ENCODE data around the gene PLEKHN1. TPM values are rescaled to one million over a fixed set of nuclear protein-coding genes. Genes with fewer than 3 reads are reported as not detected.
"Not testable (repeated sequence)": the region's sequence is repeated elsewhere in the genome, so short reads cannot be mapped to it uniquely, and the experiment has no call there.

PLEKHN1 gene
- total RNA-seq, 1 donor from 2014 or later, result under 0.01 TPM

DNA sequence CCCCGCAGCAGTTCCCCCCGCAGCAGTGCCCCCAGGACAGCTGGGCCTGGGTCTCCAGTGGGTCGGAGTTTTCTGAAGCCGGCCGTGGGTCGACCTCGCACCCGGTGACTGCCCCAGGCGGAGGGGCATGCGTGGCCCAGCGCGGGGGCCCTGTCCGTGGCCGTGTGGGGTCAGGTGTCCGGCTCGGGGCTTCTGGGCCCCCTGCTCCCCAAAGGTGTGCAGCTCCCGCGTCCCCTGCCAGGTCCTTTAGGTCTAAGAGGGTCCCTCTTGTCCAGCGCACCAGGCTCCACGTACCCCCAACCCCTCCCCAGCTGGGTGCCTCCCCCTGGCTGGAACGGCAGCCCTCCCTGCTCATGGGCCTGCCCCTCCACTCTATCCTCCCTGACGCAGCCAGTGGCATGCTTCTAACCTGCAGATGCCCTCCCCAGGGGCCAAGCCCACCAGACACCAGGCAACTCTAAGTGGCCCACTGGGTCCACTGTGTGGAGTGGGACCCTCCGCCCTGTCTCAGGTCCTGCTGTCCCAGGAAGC is 39.6 kb downstream of the PLEKHN1 start:
- no peak for DNase-seq (ENCODE audit: low read depth in 2 of 2)

- peak in 1 of 2 donors; percentile 58 for DNase-seq (ENCODE audit: low read depth in 2 of 2)
These were observed 40.2 kb downstream of the PLEKHN1 start for GRCh38 chr1:1006305-1007159.

DNA sequence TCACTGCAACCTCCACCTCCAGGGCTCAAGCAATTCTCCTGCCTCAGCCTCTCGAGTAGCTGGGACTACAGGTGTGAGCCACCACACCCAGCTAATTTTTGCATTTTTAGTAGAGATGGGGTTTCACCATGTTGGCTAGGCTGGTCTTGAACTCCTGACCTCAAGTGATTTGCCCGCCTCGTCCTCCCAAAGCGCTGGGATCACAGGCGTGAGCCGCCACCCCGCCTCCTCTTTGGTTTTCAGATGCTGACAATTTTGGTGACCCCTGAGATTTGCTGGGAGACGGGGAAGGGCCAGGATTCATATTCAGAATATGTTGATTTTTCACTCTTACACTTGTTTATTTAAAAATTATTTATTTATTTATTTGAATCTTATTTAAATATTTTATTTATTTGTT is 43.8 kb downstream of the PLEKHN1 start:
- DNase-seq (ENCODE audit: low read depth in 2 of 2), result not testable (repeated sequence)

DNA sequence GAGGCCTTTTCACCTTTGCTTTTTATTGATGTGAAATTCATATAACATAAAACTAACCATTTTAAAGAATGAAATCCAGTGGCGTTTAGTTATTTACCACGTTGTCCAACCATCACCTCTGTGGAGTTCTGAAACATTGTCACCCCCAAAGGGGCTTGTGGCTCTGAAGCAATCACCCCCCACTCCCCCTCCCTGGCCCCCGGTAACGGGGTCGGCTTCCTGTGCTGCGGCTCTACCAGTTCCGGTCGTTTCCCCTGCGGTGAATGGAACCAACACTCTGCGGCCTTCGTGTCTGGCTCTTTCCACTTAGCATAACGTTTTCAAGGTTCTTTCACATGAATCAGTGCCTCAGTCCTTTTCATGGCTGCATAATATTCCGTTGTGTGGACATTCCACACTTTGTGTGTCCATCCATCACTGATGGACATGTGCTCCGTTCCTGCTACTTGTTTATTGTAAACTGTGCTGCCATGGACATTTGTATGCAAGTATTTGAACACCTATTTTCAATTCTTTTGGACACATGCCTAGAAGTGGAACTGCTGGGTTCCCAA is 45.2 kb downstream of the PLEKHN1 start:
- DNase-seq (ENCODE audit: low read depth in 2 of 2), result no peak

- not testable (repeated sequence) for DNase-seq (ENCODE audit: low read depth in 2 of 2)
These were observed 46.4 kb downstream of the PLEKHN1 start for GRCh38 chr1:1012736-1013104.

- DNase-seq (ENCODE audit: low read depth in 2 of 2), result peak; percentile 91 to 96
These were observed 47.0 kb downstream of the PLEKHN1 start, which contains the start of gene ISG15 for GRCh38 chr1:1013105-1013921. TSS of gene ISG15 (plus strand) at chr1:1013497. CDS start at chr1:1013574, 77 bp downstream.

DNA sequence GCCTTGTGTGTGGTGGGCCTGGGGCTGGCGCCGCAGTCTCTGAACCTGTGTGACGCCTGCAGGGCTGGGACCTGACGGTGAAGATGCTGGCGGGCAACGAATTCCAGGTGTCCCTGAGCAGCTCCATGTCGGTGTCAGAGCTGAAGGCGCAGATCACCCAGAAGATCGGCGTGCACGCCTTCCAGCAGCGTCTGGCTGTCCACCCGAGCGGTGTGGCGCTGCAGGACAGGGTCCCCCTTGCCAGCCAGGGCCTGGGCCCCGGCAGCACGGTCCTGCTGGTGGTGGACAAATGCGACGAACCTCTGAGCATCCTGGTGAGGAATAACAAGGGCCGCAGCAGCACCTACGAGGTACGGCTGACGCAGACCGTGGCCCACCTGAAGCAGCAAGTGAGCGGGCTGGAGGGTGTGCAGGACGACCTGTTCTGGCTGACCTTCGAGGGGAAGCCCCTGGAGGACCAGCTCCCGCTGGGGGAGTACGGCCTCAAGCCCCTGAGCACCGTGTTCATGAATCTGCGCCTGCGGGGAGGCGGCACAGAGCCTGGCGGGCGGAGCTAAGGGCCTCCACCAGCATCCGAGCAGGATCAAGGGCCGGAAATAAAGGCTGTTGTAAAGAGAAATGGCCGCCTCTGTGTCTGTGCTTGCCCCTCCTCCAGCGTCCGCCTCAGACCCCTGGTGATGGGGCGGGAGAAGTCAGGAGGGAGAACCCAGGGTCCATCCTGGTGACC is 47.8 kb downstream of the PLEKHN1 start:
- peak in 1 of 2 donors; percentile 54 for DNase-seq (ENCODE audit: low read depth in 2 of 2)

DNA sequence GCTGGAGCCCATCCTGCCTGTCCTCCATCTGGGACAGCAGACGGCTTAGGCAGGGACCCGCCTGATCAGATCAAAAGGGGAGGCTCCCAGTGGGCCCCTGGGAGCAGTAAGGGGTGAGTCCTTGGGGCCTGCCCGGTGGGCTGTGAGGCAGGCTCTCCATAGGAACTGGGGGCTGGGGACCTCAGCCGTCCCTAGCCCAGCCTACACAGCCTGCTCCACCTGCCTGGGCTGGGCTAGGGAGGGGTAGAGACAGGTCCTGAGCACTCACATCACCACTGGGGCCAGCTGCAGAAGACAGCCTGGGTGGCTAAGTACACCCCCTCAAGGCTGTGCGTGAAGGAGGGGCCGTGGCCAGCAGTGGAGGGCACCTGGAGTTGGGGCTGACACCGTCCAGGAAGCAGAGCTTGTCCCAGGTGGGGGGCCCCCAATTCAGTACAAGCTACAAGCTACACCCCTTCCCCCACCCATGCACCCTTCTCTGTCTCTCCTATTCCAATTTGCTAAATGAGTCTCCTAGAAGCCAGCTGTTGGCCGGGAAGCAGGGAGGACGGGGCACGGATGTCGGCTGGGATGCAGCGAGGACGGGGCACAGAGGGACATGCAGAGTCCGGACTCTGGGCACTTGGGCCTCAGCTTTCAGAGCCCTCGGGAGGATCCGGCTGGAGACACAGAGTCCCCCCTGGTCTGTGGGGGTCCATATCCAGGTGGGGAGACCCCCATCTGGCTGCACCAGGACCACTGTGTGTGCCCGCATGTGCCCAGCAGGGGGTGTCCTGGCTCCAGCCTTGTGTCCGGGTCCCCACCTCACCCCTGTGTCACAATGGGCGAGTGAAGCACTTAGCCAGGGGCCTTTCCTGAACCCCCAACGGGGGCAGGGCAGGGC is 48.8 kb downstream of the PLEKHN1 start:
- peak; percentile 41 to 47 for DNase-seq (ENCODE audit: low read depth in 2 of 2)

DNA sequence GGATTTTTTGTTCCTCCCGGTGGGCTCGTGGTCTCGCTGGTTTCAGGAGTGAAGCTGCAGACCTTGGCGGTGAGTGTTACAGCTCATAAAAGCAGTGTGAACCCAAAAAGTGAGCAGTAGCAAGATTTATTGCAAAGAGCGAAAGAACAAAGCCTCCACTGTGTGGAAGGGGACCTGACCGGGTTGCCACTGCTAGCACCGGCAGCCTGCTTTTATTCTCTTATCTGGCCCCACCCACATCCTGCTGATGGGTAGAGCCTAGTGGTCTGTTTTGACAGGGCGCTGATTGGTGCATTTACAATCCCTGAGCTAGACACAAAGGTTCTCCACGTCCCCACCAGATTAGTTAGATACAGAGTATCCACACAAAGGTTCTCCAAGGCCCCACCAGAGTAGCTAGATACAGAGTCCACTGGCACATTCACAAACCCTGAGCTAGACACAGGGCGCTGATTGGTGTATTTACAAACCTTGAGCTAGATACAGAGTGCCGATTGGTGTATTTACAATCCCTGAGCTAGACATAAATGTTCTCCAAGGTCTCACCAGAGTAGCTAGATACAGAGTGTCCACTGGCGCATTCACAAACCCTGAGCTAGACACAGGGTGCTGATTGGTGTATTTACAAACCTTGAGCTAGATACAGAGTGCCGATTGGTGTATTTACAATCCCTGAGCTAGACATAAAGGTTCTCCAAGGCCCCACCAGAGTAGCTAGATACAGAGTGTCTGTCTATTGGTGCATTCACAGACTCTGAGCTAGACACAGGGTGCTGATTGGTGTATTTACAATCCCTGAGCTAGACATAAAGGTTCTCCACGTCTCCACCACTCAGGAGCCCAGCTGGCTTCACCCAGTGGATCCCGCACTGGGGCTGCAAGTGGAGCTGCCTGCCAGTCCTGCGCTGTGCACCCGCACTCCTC is 51.4 kb downstream of the PLEKHN1 start:
- DNase-seq (ENCODE audit: low read depth in 2 of 2), result not testable (repeated sequence)

DNA sequence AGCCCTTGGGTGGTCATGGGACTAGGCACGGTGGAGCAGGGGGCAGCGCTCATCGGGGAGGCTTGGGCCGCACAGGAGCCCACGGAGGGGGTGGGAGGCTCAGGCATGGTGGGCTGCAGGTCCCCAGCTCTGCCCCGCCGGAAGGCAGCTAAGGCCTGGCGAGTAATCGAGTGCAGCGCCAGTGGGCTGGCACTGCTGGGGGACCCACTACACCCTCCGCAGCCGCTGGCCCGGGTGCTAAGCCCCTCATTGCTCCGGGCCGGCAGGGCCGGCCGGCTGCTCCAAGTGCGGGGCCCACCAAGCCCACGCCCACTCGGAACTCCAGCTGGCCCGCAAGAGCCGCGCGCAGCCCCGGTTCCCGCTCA is 52.0 kb downstream of the PLEKHN1 start:
- not testable (repeated sequence) for DNase-seq (ENCODE audit: low read depth in 2 of 2)

GRCh38 chr1:1019122-1019999 is 53.1 kb downstream of the PLEKHN1 start:
- DNase-seq (ENCODE audit: low read depth in 2 of 2), result peak; percentile 89 to 93

- DNase-seq (ENCODE audit: low read depth in 2 of 2), result peak in 1 of 2 donors; percentile 40
These were observed 53.7 kb downstream of the PLEKHN1 start, which contains the start of gene AGRN for GRCh38 chr1:1020000-1020404. TSS of gene AGRN (plus strand) at chr1:1020120. CDS start at chr1:1020173, 53 bp downstream.

DNA sequence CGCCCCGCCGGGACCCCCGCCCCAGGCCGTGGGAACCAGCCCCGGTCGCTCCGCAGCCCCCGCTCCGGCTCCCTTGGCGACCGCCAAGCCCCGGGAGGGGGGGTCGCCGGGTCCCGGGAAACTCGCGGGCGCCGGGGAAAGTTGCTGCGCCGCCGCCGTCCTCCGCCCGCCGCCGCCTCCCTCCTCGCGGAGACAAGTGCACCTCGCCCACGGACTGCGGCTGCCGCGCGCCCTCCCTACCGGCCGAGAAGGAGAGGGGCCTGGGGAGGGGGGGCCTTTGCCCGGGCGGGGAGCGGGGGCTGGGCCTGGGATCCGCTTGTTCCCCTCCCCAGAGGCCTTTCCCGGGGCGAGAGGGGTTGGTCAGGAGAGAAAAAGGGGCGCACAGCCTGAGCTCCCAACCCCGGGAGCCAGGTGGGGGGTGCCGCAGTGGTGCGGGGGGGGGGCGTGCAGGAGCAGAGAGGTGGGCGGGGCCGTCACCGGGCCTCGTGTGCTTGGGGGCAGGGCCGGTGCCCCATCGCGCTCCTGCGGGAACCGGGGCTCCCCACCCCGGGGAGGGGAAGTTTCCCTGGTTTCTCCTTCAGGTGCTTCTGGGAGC is 54.2 kb downstream of the PLEKHN1 start:
- peak in 1 of 2 donors; percentile 33 for DNase-seq (ENCODE audit: low read depth in 2 of 2)

DNA sequence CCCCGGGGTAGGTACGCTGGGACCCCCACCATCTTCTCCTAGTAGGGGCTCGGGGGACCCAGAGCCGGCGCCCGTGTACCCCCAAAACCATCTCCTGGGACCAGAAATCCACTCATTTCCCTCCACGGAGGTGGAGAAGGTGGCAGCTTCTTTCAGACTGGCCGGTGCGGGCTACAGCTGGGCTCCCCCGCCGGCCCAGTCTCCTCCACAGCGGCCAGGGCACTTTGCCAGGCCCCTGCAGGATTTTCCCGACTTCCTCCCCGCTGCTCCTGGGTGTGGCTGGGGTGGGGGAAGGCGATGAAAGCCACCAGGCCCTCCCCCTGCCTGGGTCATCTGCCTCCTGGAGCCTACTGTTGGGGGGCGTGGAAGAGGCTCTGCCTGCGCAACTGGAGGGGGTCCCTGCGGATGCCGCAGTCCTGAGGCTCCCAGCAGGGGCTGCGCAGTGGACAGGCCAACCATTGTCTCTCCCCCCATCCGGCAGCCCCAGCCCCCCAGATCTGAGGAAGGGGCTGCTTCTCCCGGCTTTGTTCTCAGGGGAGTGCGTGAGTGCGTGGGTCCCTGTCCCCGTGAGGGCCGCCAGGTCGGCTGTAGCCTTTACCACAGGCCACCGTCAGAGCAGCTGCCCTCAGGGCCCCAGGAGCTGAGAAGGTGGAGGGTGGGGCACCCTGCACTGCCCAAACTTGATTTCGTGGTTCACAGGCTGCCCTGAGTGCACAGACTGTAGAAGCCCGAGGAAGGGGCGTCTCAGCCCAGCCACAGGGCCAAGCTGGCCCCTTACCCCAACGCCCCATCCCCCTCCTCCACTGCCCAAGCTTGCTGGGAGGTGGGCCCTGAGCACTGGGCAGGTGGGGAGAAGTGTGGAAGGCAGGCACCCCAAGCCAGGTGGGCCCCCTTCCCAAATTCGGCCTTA is 55.0 kb downstream of the PLEKHN1 start:
- peak; percentile 34 to 79 for DNase-seq (ENCODE audit: low read depth in 2 of 2)

DNA sequence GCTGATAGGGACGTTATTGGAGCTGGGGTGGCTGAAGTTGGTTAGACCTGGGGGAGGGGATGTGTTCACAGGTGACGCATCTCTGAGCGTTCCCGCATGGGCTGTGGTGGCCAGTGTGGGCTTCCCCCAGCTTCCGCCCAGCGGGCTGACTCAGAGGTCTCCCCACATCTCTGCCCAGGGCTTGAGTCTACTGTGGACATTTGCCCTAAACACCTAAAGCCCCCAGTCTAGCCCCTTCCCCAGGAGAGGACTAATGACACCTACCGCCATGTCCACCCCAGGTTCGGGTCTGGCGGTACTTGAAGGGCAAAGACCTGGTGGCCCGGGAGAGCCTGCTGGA is 55.6 kb downstream of the PLEKHN1 start:
- peak in 1 of 2 donors; percentile 72 for DNase-seq (ENCODE audit: low read depth in 2 of 2)

DNA sequence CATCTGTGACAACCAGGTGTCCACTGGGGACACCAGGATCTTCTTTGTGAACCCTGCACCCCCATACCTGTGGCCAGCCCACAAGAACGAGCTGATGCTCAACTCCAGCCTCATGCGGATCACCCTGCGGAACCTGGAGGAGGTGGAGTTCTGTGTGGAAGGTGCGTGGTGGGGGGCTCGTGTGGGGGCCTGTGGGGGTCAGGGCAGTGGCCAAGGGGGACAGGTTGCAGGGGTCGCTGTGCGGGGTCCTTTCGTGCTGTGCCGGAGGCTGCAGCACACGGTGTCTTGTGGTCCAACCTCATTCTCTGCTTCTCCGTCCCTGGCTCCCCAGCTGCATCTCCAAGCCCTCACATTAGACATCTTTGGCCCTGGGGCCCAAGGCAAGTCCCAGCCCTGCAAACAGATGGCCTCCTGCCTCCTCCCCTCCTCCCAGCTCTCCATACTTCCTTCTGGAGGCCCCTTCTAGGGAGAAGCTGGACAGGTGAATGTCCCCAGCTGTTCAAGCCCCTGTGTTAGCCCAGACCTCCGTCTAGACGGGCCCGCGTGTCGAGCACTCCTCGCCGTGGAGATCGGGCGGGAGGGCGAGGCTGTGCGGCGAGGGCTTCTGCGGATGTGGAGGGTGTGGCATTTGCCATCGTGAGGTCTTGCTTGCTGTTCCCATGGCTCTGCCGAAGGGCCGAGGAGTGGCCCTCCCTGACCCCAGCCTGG is 56.2 kb downstream of the PLEKHN1 start:
- no peak for DNase-seq (ENCODE audit: low read depth in 2 of 2)

Measured in lung microvascular endothelial cell (primary cell).